GM18873 (cell line): ENCODE data around the gene TRMT112.
A peak's percentile ranks its signal among the peaks of the same experiment; 100 is the strongest.
"Not testable (repeated sequence)": the region's sequence is repeated elsewhere in the genome, so short reads cannot be mapped to it uniquely, and the experiment has no call there.

Source experiments
- ATAC-seq: cut with Tn5 transposase; IDR thresholded peaks from one replicate; pipeline ENCODE4 v1.9.1; 2021; ENCODE audit warnings: mild to moderate bottlenecking, moderate library complexity, moderate number of reproducible peaks; ENCODE audit not compliant: unreplicated experiment, low FRiP score

The TRMT112 gene

DNA sequence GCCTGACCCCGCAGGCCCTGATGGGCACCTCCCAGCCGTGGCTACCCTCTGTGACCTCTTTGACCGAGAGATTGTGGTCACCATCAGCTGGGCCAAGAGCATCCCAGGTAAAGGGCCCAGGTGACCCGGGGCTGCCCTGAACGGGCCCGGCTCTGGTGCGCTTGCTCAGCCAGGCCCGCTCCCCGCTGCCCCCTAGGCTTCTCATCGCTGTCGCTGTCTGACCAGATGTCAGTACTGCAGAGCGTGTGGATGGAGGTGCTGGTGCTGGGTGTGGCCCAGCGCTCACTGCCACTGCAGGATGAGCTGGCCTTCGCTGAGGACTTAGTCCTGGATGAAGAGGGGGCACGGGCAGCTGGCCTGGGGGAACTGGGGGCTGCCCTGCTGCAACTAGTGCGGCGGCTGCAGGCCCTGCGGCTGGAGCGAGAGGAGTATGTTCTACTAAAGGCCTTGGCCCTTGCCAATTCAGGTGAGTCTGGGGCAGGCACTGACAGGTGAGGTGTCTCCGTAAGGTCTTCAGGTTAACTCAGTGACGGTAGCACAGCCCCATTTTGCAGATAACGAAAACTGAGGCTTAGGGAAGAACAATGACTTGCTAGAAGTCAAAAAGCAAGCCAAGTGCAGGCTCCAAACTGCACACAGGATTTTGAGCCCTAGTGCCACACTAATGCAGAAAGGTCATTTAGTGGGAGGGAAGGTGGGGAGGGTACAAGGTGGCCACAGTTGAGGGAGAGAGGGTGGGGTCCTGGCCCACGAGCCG lies 2.4 kb downstream of the TRMT112 start:
- ATAC-seq, result no peak

- no peak for ATAC-seq
Observed at GRCh38 chr11:64314146-64314804, 3.1 kb downstream of the TRMT112 start.

GRCh38 chr11:64313491-64314145 lies 3.7 kb downstream of the TRMT112 start:
- ATAC-seq, result no peak

GRCh38 chr11:64312947-64313346 lies 4.4 kb downstream of the TRMT112 start:
- ATAC-seq, result no peak

DNA sequence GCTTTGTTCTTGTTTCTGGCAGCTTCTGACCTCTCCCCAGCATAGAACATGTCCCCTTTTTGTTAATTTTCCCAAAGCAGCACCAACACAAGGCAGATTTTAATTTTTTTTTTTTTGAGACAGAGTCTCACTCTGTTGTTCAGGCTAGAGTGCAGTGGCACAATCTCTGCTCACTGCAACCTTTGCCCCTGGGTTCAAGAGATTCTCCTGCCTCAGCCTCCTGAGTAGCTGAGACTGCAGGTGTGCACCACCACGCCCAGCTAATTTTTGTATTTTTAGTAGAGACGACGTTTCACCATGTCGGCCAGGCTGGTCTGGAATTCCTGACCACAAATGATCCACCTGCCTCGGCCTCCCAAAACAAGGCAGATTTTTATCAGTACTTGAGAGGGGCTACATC lies 9.6 kb downstream of the TRMT112 start:
- not testable (repeated sequence) for ATAC-seq

GRCh38 chr11:64306876-64307622 lies 10.3 kb downstream of the TRMT112 start:
- ATAC-seq, result no peak

GRCh38 chr11:64306563-64306875 lies 10.8 kb downstream of the TRMT112 start:
- ATAC-seq, result no peak

DNA sequence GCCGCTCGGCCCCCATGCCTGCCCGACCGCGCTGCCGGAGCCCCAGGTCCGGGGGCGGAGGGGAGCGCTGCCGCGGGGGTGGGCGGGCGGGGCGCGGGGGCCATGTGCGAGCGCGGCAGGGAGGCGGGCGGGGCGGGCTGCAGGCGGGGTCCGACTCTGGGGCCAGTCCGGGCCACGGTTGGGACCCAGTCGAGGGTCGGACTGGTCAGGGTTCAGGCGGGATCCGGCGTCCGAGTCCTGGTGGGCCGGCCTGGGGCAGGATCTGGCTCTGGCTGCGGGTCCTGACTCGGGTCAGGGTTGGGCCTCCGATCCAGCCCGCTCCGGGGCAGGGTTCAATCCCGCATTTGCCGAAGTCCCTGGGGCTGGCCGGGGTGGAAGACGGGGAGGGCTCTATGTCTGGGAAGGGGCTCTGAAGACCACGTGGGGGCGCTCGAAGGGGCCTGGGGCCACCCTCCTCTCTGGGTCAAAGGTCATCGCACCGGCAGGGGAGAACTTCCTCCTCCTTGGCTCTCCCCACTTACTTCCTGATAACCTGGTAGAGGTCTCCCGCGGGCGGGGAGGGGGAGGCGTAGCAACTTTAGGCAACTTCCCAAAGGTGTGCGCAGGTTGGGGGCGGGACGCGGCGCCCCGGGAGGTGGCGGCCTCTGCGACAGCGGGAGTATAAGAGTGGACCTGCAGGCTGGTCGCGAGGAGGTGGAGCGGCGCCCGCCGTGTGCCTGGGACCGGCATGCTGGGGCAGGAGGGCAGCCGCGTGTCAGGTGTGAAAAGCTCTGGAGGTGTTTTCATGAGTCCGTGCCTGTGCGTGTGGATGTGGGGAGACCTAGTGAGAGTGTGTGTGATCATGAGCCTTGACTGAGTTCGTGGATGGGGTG lies 11.4 kb downstream of the TRMT112 start:
- no peak for ATAC-seq

GRCh38 chr11:64305075-64305690 lies 12.2 kb downstream of the TRMT112 start, which contains the start of gene ESRRA:
TSS of gene ESRRA (plus strand) at chr11:64305524. CDS start at chr11:64307180, 1,656 bp downstream.
- peak; percentile 74 for ATAC-seq

DNA sequence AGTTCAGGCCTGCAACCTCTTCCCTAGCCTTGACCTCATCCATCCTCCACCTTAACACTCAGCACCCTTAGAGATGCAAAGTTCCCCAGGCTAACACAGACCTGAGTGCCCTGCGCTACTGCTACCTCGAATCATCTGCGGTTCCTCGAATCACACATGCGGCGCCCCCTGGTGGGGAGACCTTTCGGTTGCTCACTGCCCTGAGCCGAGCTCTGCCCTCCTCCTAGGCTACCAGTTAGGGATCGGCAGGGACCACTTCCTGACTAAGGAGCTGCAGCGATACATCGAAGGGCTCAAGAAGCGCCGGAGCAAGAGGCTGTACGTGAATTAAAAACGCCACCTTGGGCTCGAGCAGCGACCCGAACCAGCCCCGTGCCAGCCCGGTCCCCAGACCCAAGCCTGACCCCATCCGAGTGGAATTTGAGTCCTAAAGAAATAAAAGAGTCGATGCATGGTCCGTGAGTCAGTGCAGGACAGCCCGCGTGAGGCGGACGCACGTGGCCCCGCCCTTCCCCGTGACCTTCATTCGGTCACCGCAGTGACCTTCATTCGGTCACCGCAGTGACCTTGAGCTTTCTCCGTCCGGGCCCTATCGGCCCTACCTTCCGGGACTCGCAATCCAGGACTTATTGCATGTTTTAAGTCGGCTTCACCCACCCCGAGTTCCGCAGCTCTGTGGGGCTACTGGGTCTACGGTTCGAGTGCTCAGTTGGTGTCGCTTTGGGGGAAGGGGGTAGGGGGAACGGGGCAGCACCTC lies 12.9 kb downstream of the TRMT112 start:
- no peak for ATAC-seq

DNA sequence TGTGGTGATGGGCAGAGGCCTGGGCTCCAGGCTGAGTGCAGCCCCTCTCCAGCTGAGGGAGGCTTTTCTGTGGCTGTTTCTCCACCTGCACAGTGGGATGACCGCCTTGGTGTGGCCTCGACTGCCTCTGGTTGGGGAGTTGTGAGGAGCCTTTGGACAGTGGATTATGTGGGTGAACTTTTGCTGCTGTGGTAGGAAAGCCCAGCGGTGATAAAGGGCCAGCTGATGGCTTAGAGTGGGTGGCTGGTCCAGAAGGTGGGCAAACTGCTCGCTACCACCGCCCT lies 13.4 kb downstream of the TRMT112 start:
- no peak for ATAC-seq

DNA sequence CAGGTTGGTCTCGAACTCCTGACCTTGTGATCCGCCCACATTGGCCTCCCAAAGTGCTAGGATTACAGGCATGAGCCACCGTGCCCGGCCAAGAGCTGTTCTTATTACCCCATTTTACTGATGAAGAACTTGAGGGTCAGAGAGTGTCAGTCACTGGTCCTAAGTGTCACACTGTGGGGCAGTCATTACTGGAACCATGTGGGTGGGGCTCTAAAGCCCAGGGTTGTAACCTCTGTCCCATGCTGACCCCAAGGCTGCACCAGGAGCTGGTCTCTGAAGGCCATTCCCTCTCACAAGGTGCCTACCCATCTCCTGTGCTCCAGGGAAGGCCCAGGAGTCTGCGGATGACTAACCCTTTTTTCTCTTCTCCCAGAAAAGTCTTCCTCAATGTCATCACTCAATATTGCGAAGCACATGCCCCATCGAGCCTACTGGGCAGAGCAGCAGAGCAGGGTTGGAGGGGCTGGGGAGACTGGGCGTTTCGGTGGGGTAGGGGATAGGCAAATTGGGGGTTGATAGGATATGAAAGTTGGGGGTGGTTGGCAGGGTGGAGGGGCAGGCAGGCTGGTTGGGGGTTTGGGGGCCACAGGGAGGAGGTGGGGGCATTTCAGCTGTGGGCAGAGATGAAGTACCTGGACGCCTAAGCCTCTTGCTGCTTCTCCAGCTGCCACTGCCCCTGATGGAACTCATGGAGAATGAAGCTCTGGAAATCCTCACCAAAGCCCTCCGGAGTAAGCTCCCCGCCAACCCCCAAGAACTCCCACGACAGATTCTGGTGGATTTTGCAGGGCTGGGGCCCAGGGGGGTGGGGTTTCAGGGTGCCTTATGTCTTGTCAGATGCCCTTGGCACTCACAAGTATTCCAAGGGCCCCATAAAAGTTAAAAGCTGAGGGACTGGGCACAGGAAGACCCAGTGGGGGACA lies 14.0 kb downstream of the TRMT112 start:
- ATAC-seq, result no peak

DNA sequence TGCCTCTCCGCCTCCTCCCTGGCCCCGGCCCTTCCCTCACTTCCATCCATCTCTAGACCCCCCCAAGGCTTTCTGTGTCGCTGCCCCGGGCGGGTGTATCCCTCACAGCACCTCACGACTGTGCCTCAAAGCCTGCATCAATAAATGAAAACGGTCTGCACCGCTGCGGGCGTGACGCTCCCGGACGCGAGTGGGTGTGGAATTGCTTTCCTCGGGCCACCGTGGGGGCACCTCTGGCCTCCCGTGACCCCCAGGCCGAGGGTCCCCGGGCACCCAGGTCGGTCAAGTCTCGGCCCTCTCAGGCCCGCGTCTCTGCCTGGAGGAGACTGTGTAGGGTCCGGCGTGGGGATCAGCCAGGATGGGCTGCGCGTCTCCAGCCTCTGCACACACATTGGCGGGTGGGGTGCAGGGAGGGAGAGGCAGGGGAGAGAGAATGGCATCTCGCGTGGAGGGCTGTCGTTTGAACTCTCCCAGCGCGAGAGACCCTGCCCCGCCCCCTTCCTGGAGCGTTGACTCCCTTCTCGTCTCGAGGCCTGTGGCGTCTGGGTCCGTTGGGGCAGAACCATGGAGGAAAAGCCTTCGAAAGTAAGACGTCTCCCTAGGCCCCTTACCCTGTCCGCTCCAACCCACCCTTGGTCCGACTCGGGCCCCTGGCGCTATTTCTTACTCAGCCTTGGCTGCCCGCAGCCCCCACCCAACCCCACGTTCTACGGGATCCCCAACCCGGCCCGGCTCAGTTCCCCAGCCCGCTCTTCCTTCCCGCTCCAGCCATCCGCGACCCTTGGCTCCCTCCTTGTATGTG lies 17.3 kb downstream of the TRMT112 start, which contains the start of gene CATSPERZ:
TSS of gene CATSPERZ (plus strand) at position 512 of the 802 bp plus-strand sequence. CDS start at position 565, 53 bp downstream.
- no peak for ATAC-seq

DNA sequence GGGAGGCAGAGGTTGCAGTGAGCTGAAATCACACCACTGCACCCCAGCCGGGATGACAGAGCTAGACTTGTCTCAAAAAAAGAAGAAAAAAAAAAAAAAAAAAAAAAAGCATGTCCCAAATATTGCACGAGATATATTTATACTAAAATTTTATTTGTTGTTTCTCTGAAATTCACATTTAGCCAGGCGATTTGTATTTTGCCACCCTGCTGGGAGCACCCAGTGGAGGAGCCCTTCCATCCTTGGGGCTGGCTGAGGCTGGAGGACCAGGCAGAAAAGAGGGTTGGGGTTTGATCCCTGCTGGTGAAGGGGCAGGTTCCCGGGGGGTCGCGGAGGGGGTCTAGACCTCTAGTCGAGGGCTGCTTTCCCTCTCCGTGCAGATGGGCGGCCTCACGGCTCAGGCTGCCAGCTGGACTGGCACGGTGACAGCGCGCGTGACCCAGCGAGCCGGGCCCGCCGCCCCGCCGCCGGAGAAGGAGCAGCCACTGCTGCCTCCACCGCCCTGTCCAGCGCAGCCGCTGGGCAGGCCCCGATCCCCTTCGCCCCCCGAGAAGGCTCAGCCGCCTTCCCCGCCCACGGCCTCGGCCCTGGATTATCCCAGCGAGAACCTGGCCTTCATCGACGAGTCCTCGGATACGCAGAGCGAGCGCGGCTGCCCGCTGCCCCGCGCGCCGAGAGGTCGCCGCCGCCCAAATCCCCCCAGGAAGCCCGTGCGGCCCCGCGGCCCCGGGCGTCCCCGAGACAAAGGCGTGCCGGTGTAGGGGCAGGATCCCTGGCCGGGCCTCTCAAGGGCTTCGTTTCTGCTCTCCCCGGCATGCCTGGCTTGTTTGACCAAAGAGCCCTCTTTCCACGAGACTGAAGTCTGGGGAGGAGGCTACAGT lies 18.2 kb downstream of the TRMT112 start:
- no peak for ATAC-seq

- no peak for ATAC-seq
Observed at GRCh38 chr11:64297699-64298358, 19.5 kb downstream of the TRMT112 start.
